KOPT-K1 (cell line): ENCODE data around the gene PITPNC1.
"Not testable (repeated sequence)": the region's sequence is repeated elsewhere in the genome, so short reads cannot be mapped to it uniquely, and the experiment has no call there.

ENCODE experiments used
- H3K27ac ChIP-seq: fragments of 200-600 bp; sonication (generic); 2 replicates; pipeline ENCODE4 v1.5.1; 2016; ENCODE audit warnings: antibody characterized with exemption, mild to moderate bottlenecking, low read depth, low read length; ENCODE audit not compliant: poor library complexity, severe bottlenecking
- H3K36me3 ChIP-seq: fragments of 200-600 bp; sonication (generic); 2 replicates; pipeline ENCODE4 v1.5.1; 2017; ENCODE audit warnings: antibody characterized with exemption, mild to moderate bottlenecking, low read length, moderate library complexity; ENCODE audit not compliant: insufficient read depth
- H3K9me3 ChIP-seq: fragments of 200-600 bp; sonication (generic); 2 replicates; pipeline ENCODE4 v1.5.1; 2017; ENCODE audit warnings: antibody characterized with exemption, low read length, mild to moderate bottlenecking; ENCODE audit not compliant: insufficient read depth, poor library complexity, severe bottlenecking

The PITPNC1 gene

GRCh38 chr17:67379251-67379630 lies 2.2 kb downstream of the PITPNC1 start:
- H3K36me3 ChIP-seq = no peaks in the 10 kb centered on the region
- H3K9me3 ChIP-seq = no peaks in the 10 kb centered on the region
- H3K27ac ChIP-seq = peak overlapping the region; percentile 84

- no peaks in the 10 kb centered on the region for H3K36me3 ChIP-seq
- peaks cover 6% of the 10 kb centered on the region for H3K9me3 ChIP-seq
- H3K27ac ChIP-seq = no peak overlapping the region
These were observed 4.8 kb downstream of the PITPNC1 start for GRCh38 chr17:67381929-67382257.

GRCh38 chr17:67385122-67385988 lies 8.3 kb downstream of the PITPNC1 start:
- no peak overlapping the region for H3K27ac ChIP-seq
- peaks cover 6% of the 10 kb centered on the region for H3K9me3 ChIP-seq

GRCh38 chr17:67386965-67387551 lies 10.0 kb downstream of the PITPNC1 start:
- Histone ChIP-seq H3K27ac (no peak overlapping the region), H3K36me3 (no peaks in the 10 kb centered on the region), H3K9me3 (peaks cover 6% of the 10 kb centered on the region)

More at GRCh38 chr17:67385122-67385988, 8.3 kb downstream of the PITPNC1 start:
- H3K36me3 ChIP-seq = no peaks in the 10 kb centered on the region

GRCh38 chr17:67388536-67388935 lies 11.5 kb downstream of the PITPNC1 start:
- H3K27ac ChIP-seq = peak overlapping the region; percentile 21
- not testable (repeated sequence) for H3K36me3 ChIP-seq, H3K9me3 ChIP-seq

- no peaks in the 10 kb centered on the region for H3K36me3 ChIP-seq
- peak overlapping the region; percentile 21 for H3K27ac ChIP-seq
- H3K9me3 ChIP-seq = peaks cover 6% of the 10 kb centered on the region
These were observed 11.9 kb downstream of the PITPNC1 start for GRCh38 chr17:67388986-67389385.

GRCh38 chr17:67390006-67390645 lies 13.0 kb downstream of the PITPNC1 start:
- Histone ChIP-seq H3K9me3 (peaks cover 3% of the 10 kb centered on the region), H3K27ac (peak overlapping the region; percentile 46), H3K36me3 (no peaks in the 10 kb centered on the region)

GRCh38 chr17:67390646-67391361 lies 13.7 kb downstream of the PITPNC1 start:
- Histone ChIP-seq H3K9me3 (no peaks in the 10 kb centered on the region), H3K36me3 (no peaks in the 10 kb centered on the region), H3K27ac (peak overlapping the region; percentile 46)

GRCh38 chr17:67392111-67392510 lies 15.0 kb downstream of the PITPNC1 start:
- H3K27ac ChIP-seq = no peak overlapping the region
- no peaks in the 10 kb centered on the region for H3K9me3 ChIP-seq
- H3K36me3 ChIP-seq = no peaks in the 10 kb centered on the region

GRCh38 chr17:67393809-67394397 lies 16.8 kb downstream of the PITPNC1 start:
- H3K27ac ChIP-seq = no peak overlapping the region
- H3K9me3 ChIP-seq = no peaks in the 10 kb centered on the region
- H3K36me3 ChIP-seq = no peaks in the 10 kb centered on the region

GRCh38 chr17:67399676-67400075 lies 22.6 kb downstream of the PITPNC1 start:
- Histone ChIP-seq H3K27ac (peak overlapping the region; percentile 64), H3K9me3 (no peaks in the 10 kb centered on the region), H3K36me3 (no peaks in the 10 kb centered on the region)

GRCh38 chr17:67400193-67400592 lies 23.1 kb downstream of the PITPNC1 start:
- Histone ChIP-seq H3K9me3 (no peaks in the 10 kb centered on the region), H3K27ac (peak overlapping the region; percentile 64), H3K36me3 (no peaks in the 10 kb centered on the region)

GRCh38 chr17:67401106-67401505 lies 24.0 kb downstream of the PITPNC1 start:
- no peaks in the 10 kb centered on the region for H3K9me3 ChIP-seq
- no peaks in the 10 kb centered on the region for H3K36me3 ChIP-seq
- peak overlapping the region; percentile 64 for H3K27ac ChIP-seq

GRCh38 chr17:67401598-67402504 lies 24.8 kb downstream of the PITPNC1 start:
- no peak overlapping the region for H3K27ac ChIP-seq
- no peaks in the 10 kb centered on the region for H3K9me3 ChIP-seq
- H3K36me3 ChIP-seq = no peaks in the 10 kb centered on the region
